GM03348 (cell line): ENCODE data around the gene KDM1A.
A peak's percentile ranks its signal among the peaks of the same experiment; 100 is the strongest.

Experiments
- DNase-seq: peaks from one replicate; pipeline ENCODE4 v3.0.0; 2012; ENCODE audit warnings: low spot score

Gene KDM1A

GRCh38 chr1:23013657-23014056 is 5.6 kb upstream of the KDM1A start:
- no peak for DNase-seq

GRCh38 chr1:23018661-23019093 is 591 bp upstream of the KDM1A start:
- DNase-seq = peak; percentile 51

GRCh38 chr1:23019863-23020625 is 776 bp downstream of the KDM1A start:
- DNase-seq = peak; percentile 39

DNA sequence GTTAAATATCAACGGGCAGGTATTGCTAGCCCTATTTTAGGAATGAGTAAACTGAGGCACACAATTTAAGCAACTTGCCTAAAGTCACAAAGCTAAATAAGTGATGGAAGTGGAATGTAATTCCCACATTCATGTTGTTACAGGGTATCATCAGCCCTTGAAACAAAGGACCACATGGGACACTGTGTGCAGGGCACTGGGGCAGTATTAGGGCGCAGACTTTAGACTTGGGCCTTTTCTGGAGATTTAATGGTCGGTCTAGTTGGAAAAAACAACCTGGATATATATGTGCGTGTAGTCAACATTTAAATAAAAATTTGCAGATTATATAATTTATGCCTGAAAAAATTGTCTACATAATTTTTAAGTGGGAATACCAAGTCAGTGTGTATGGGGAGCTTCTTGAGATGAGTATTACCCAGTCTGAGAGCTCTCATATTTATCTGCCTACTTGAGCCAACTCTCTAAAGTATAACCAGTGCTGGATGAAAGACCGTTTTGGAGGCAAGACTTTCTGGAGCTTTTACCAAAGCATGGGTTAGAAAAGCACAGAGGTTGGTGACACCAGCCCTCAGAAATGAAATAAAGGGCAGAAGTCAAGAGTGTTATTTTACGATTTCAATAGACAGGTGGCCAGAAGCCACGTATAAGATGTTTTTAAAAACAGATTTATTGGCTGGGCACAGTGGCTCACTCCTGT is 1.6 kb downstream of the KDM1A start:
- peak; percentile 23 for DNase-seq

DNA sequence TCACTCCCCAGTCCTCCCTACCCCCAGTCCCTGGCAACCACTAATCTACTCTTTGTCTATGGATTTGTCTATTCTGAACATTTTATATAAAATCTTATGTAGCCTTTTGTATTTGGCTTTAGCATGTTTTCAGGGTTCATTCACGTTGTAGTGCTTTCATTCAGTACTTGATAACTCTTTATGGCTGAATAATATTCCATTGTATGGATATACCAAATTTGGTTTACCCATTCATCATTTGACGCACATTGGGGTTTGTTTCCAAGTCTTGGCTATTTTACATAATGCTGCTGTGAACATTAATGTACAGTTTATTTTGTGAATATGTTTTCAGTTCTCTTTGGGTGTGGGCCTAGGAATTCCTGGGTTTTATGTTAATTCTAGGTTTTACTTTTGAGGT is 2.6 kb downstream of the KDM1A start:
- DNase-seq = no peak

GRCh38 chr1:23023174-23023845 is 4.0 kb downstream of the KDM1A start:
- no peak for DNase-seq

DNA sequence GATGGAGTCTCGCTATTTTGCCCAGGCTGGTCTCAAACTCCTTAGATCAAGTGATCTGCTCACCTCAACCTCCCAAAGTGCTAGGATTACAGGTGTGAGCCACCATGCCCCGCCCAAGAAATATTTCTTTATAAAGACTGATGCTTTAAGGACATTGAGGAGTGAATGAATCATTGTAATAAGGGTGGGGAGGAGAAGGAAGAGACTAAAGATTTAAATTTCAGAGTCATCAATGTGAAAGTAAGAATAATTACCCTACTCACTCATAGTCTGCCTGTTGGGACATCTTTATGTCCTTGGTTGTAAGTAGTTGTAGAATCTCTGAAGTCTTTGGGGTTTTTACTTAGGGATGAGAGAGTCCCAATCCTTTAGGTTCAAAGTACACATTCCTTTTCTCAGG is 7.3 kb downstream of the KDM1A start:
- no peak for DNase-seq

DNA sequence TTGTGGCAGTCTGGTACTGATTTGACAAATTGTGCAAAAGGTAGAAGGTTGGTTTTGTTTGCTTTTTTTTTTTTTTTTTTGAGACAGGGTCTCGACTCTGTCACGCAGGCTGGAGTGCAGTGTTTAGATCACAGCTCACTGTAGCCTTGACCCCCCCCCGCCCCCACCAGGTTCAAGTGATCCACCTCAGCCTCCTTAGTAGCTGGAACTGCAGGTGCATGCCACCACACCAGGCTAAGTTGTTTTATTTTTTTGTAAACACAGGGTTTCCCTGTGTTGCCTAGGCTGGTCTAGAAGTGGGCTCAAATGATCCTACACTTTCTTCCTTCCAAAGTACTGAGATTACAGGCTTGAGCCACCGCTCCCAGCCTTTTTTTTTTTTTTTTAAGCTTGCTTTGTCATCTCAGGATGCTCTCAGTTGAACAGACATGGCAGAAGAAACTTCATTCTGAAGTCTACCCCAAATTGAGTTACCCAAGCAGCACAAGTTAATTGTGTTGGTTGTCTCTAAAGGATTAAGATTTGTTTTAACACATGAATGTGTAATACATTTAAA is 8.2 kb downstream of the KDM1A start:
- no peak for DNase-seq

DNA sequence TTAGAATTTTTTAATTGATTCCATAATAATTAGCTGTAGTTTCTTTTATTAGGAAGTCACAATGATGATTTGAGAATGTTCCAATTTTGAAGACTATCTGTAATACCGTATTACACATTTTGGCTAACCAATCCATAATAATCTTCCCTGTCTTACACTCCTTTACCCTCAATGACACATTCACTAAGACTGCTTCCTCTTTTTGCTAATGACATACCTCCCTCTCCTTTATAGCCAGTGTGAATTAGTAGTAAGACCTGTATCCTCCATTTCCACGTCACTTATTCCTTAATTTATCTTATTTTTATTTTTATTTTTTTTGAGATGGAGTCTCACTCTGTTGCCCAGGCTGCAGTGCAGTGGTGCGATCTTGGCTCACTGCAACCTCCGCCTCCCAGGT is 10.1 kb downstream of the KDM1A start:
- no peak for DNase-seq

DNA sequence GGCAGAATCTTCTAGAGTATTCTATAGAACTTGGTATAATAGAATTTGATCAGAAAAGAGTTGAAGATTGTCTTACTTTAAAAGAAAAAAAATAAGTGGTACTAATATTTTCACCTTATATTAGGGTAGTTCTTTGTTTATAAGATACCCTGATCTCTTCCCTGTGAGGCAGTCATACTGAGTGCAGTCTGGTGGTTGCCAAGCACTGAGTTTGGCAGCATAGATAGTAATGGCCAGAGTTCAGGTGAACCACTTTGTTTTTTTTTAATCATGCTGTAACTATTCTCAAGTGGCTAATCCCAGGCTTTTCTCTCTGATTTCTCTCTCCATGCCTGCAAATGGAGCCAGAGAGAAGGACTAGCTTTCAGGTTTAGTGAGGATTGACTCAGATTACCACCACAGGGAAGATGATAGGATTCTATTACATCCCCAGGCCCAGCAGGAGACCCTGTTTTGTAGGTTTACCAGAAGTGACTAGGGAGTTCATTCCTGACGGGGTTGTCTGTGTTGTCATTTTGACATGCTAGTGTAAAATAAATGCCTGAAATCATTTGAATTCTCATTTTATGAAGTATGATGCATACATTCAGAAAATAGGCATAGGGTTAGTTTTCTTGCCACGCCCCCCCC is 16.7 kb downstream of the KDM1A start:
- no peak for DNase-seq

DNA sequence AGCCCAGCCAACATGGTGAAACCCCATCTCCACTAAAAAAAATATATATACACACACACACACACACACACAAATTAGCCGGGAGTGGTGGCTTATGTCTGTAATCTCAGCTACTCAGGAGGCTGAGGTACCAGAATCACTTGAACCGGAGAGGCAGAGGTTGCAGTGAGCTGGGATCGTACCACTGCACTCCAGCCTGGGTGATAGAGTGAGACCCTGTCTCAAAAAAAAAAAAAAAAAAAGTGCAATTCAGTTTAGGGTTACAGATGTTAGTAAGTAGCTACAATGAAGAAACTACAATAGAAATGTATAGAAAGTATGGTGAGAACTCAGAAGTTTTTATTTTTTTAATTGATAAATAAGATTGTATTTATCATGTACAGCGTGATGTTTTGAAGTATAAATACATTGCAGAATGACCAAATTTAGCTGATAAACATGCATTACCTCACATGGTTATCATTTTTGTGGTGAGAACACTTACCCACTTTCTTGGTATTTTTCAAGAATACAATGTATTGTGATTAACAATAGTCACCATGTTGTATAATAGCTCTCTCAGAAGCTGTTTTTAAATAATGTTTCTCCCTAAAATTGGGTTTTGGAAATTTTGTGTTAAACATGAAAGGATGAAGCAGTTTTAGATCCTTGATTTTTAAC is 17.9 kb downstream of the KDM1A start:
- no peak for DNase-seq

DNA sequence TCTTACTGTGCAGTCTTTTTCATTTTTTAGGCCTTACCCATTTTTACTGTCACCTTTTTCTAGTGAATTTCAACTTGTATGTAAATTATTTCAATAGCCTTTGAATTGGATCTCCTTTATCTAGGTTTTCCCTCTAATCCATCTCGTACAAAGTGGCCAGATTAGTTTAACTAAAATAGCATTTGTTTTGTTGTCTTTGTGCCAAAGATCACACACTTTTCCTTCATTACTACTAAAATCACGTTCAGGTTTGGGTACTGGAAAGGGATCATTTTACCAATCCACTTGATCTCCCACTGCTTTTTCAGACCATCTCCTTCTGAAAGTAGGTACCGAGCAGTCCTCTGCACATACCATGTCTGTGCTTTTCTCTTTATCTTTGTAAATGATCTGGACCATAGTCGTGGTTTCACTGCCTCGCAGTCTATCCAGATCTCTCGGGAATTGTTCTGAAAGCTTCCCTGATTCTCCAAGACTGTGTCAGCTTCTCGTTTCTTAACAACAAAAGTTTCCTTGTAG is 20.1 kb downstream of the KDM1A start:
- no peak for DNase-seq

DNA sequence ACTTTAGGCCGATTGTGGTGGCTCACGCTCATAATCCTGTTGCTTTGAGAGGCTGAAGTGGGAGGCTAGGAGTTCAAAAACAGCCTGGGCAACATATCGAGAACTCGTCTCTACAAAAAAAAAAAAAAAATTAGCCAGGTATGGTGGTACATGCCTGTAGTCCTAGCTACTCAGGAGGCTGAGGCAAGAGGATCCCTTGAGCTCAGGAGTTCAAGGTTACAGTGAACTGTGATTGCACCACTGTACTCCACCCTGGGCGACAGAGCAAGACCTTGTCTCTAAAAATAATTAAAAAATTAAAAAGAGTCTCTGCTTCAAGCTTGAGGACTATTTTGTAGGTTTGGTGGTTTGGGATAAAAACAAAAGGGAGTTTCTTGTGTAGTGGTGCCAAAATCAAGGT is 21.2 kb downstream of the KDM1A start:
- no peak for DNase-seq

DNA sequence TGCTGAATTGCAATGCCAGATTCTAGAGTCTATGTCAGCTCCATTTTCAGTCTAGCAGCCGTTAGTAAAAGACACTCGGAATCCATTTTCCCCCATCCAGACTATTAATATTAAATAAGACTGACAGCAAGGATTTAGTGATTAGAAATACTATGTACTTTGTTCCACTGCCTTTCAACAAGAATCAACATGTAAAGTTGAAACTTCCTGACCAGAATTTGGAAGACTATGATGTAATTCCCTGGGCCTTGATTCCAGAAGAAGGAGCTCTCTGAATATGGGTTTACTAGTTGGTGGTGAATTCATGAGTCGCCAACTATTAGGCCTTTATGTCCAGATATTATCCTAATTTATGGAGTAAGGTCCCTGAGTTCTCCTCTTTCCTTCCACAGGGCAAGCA is 24.8 kb downstream of the KDM1A start:
- no peak for DNase-seq

DNA sequence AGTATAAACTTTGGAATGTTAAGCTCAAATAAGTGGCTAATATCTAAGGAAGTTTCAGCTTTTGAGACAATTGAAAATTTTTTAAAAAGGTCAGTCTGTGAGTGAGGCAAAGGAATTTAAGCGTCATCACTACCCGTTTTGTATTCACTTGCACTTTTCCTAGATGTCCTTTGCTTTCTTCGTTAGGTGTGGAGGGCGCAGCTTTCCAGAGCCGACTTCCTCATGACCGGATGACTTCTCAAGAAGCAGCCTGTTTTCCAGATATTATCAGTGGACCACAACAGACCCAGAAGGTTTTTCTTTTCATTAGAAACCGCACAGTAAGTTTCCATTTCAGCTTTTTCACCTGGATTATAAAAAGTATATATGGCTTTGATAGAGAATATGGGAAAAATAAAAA is 30.9 kb downstream of the KDM1A start:
- DNase-seq = no peak

DNA sequence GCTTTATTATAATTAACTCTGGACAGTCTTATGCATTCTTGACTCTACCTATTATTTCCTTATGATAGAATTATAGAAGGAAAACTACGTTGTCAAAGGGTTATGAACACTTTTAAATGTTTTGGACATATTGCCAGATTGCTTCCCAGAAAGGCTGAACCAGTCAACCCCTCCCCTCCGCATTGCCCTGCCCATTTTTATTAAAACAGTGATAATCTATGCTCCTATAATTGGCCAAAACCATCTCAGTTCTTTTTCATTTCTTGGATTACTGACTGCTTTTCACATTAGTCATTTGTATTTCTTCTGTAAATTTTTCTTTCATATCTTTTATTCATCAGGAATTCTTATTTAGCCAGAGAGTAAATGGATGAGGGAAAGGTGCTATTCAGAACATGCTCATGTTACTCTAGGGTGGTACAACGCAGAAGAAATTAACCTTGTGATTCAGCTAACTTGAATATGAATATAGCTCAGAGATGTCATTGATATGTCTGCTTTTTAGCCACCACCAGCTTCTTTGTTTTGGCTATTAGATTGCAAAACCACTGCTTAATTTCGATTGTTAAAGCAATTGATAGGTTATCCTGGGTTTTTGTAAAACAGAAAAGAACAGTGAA is 32.1 kb downstream of the KDM1A start:
- no peak for DNase-seq

DNA sequence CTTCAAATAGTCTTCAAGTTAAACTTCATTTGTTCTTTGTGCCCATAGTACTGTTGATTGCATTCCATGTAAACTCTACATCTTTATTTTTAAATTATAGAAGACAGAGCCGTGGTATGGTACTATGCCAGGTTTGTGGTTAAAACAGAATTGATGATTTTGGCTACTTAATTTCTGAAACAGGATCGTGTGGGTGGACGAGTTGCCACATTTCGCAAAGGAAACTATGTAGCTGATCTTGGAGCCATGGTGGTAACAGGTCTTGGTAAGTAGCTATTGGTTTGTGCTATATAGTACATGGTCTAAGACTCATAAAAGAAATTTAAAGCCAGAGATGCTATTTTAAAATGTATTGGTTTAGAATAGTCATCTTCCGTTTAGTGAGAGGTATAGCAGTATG is 38.0 kb downstream of the KDM1A start:
- DNase-seq = no peak

GRCh38 chr1:23062271-23062670 is 43.0 kb downstream of the KDM1A start:
- peak; percentile 16 for DNase-seq

DNA sequence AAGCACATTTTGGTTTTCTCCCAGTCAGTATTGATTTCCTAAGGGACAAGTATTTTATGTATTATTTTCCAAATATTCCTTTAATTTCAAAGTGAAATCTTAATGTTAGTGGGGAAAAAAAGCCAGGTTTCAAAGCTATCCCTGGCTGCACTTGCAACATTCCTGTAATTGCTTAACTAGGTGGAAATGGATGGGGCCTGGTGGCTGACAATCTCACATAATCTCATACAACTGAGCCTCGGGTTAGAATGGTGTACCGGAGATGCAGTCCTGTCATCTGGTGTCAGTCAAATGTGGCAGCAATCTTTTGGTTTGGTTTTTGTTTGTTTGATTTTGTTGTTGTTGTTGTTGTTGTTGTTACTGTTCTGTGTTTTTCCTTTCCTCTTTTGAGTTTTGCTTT is 46.1 kb downstream of the KDM1A start:
- DNase-seq = no peak

- no peak for DNase-seq
These were observed 46.8 kb downstream of the KDM1A start for GRCh38 chr1:23066075-23066474.

- no peak for DNase-seq
These were observed 49.9 kb downstream of the KDM1A start for GRCh38 chr1:23069149-23069548.
